Activated CD4-positive, alpha-beta memory T cell treated with anti-CD3 and anti-CD28 coated beads for 36 hours (primary cell): ENCODE results near the gene TAMALIN. TPM values are rescaled to one million over a fixed set of nuclear protein-coding genes. Genes with fewer than 3 reads are reported as not detected.

Experiments
- CTCF ChIA-PET: fragments of 350-600 bp; sonication (Branson Sonifier 250); formaldehyde crosslinking; loops from one replicate; lab custom pipeline; 2021; ENCODE audit warnings: antibody characterized with exemption, inconsistent platforms; lab: Charles Lee
- POLR2A ChIA-PET: fragments of 350-600 bp; sonication (Branson Sonifier 250); formaldehyde crosslinking; loops from one replicate; lab custom pipeline; 2021; ENCODE audit warnings: antibody characterized with exemption; lab: Charles Lee
- DNase-seq: peaks from one replicate; pipeline ENCODE4 v3.0.0-alpha.2; 2020
- H3K27ac Mint-ChIP-seq: one replicate; pipeline ENCODE4 v1.8.0; 2021; ENCODE audit warnings: mixed read lengths
- H3K27me3 Mint-ChIP-seq: one replicate; pipeline ENCODE4 v1.8.0; 2021; ENCODE audit warnings: mixed read lengths
- H3K36me3 Mint-ChIP-seq: one replicate; pipeline ENCODE4 v1.8.0; 2021; ENCODE audit warnings: mixed read lengths
- H3K4me1 Mint-ChIP-seq: one replicate; pipeline ENCODE4 v1.8.0; 2021; ENCODE audit warnings: low read depth, mixed read lengths
- H3K4me3 Mint-ChIP-seq: one replicate; pipeline ENCODE4 v1.8.0; 2021; ENCODE audit warnings: mild to moderate bottlenecking, mixed read lengths
- H3K9me3 Mint-ChIP-seq: one replicate; pipeline ENCODE4 v1.8.0; 2021; ENCODE audit warnings: mixed read lengths
- intact Hi-C: fragments of 100-400 bp; cut with micrococcal nuclease; formaldehyde crosslinking; loops from one replicate; pipeline ENCODE4 v1.15.1; 2023
- total RNA-seq, 2 experiments: library from RNA; stranded (reverse); gene quantifications; one replicate each; pipeline ENCODE4 v1.2.3, GENCODE V29; 2021

TAMALIN gene
- total RNA-seq, 2 experiments from 2014 or later = 15.1 to 18.7 TPM

- peak overlapping the region; percentile 70 for H3K4me3 Mint-ChIP-seq
- H3K4me1 Mint-ChIP-seq = peaks cover 58% of the 10 kb centered on the region
- peaks cover 1% of the 10 kb centered on the region for H3K36me3 Mint-ChIP-seq
- intact Hi-C loops = no loop called here
- no peak overlapping the region for H3K27ac Mint-ChIP-seq
- DNase-seq = no peak
- ChIA-PET CTCF (interaction anchor here (0.8 to 15.8 kb wide), 5 partner anchors 12 to 58 kb away, joined by 3 to 261 read pairs (median 7); partner anchors contain the start of genes ATG101 and NR4A1), POLR2A (interaction anchor here (1.2 to 3.9 kb wide), 2 partner anchors 9 to 13 kb away, joined by 3 to 26 read pairs; partner anchors contain the start of gene NR4A1)
- H3K9me3 Mint-ChIP-seq = no peaks in the 10 kb centered on the region
- H3K27me3 Mint-ChIP-seq = no peaks in the 10 kb centered on the region
These were observed 31.7 kb downstream of the TAMALIN start for GRCh38 chr12:52038447-52038846.

DNA sequence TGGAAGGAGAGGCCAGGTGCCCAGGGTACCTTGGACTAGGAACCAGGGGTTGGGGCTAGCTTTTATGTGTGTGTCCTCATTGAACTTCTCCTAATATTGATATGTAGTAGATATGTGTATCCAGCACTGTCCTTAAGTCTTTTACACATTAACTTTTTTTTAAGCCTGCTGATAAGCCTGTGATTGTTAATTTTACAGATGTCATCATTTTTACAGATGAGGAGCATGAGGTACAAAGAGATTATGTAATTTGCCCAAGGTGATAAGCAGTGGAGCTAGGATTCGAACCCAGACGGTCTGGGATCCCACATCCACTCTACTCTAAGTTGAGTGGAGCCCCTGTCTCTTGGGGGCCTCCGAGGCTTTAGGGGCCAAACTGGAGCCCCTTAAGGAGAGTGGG lies 34.3 kb downstream of the TAMALIN start:
- ChIA-PET CTCF (interaction anchor here (0.9 to 15.8 kb wide), 4 partner anchors 14 to 82 kb away, joined by 4 to 261 read pairs (median 5); partner anchors contain the start of gene ATG101), POLR2A (interaction anchor here (1.7 kb wide), 1 partner anchor 10 kb away, joined by 4 read pairs; the partner anchor contains the start of gene NR4A1)
- H3K4me1 Mint-ChIP-seq = peaks cover 40% of the 10 kb centered on the region
- H3K27me3 Mint-ChIP-seq = no peaks in the 10 kb centered on the region
- DNase-seq = no peak
- no peaks in the 10 kb centered on the region for H3K9me3 Mint-ChIP-seq
- peaks cover 1% of the 10 kb centered on the region for H3K36me3 Mint-ChIP-seq
- intact Hi-C loops = no loop called here
- H3K27ac Mint-ChIP-seq = no peak overlapping the region
- no peak overlapping the region for H3K4me3 Mint-ChIP-seq

- intact Hi-C loops = no loop called here
- peaks cover 34% of the 10 kb centered on the region for H3K4me1 Mint-ChIP-seq
- H3K36me3 Mint-ChIP-seq = peaks cover 1% of the 10 kb centered on the region
- peak; percentile 57 for DNase-seq
- no peak overlapping the region for H3K27ac Mint-ChIP-seq
- H3K27me3 Mint-ChIP-seq = no peaks in the 10 kb centered on the region
- ChIA-PET POLR2A (interaction anchor here (1.7 kb wide), 1 partner anchor 9 kb away, joined by 4 read pairs; the partner anchor contains the start of gene NR4A1), CTCF (interaction anchor here (0.9 to 15.8 kb wide), 4 partner anchors 15 to 81 kb away, joined by 4 to 261 read pairs (median 5); partner anchors contain the start of gene ATG101)
- H3K4me3 Mint-ChIP-seq = peak overlapping the region; percentile 25
- no peaks in the 10 kb centered on the region for H3K9me3 Mint-ChIP-seq
These were observed 35.0 kb downstream of the TAMALIN start for GRCh38 chr12:52041695-52042123.

DNA sequence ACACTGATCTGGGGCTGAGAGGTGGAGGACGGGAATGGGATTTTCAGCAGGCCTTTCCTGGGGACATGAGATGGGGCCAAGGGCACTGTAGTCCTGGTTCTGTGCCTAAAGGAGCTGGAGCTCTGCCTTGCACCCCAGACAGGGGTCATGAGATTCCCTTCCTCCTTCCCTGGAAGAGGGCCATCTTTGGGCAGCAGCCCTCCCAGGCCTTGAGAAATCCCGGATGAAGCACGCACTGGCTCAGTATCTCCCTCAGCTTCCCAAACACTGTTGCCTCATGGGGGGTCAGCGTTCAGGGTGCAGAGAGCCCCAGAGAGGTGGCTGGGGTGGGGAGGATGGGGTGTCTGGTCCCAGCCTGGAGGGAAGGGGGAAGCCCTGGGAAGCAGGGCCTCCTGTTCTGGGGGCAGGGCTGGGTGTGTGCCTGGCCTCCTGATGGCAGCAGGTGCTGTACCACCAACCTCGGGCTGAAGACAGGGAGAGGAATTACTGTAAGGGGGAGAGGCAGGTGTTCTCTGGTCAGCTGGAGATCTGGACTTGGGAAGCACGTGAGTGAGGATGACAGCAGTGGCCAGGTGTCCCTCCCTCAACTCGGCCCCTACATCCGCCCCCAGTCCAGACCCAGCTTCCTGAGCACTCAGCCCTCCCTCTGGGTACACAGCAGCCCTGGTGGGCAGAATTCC lies 36.1 kb downstream of the TAMALIN start:
- ChIA-PET CTCF (interaction anchor here (15.8 kb wide), 1 partner anchor 16 kb away, joined by 261 read pairs; no protein-coding TSS in a partner anchor), POLR2A (no interaction called here)
- no peaks in the 10 kb centered on the region for H3K27me3 Mint-ChIP-seq
- H3K9me3 Mint-ChIP-seq = no peaks in the 10 kb centered on the region
- intact Hi-C loops = no loop called here
- no peak overlapping the region for H3K27ac Mint-ChIP-seq
- peaks cover 1% of the 10 kb centered on the region for H3K36me3 Mint-ChIP-seq
- no peak for DNase-seq
- peaks cover 32% of the 10 kb centered on the region for H3K4me1 Mint-ChIP-seq
- H3K4me3 Mint-ChIP-seq = no peak overlapping the region

GRCh38 chr12:52043386-52044212 lies 36.9 kb downstream of the TAMALIN start:
- ChIA-PET CTCF (interaction anchor here (0.7 to 15.8 kb wide), 2 partner anchors 17 to 73 kb away, joined by 3 to 261 read pairs; no protein-coding TSS in a partner anchor), POLR2A (no interaction called here)
- no peak for DNase-seq
- peaks cover 28% of the 10 kb centered on the region for H3K4me1 Mint-ChIP-seq
- H3K4me3 Mint-ChIP-seq = no peak overlapping the region
- intact Hi-C loops = no loop called here
- H3K27me3 Mint-ChIP-seq = no peaks in the 10 kb centered on the region
- H3K27ac Mint-ChIP-seq = no peak overlapping the region
- peaks cover 1% of the 10 kb centered on the region for H3K36me3 Mint-ChIP-seq
- no peaks in the 10 kb centered on the region for H3K9me3 Mint-ChIP-seq

DNA sequence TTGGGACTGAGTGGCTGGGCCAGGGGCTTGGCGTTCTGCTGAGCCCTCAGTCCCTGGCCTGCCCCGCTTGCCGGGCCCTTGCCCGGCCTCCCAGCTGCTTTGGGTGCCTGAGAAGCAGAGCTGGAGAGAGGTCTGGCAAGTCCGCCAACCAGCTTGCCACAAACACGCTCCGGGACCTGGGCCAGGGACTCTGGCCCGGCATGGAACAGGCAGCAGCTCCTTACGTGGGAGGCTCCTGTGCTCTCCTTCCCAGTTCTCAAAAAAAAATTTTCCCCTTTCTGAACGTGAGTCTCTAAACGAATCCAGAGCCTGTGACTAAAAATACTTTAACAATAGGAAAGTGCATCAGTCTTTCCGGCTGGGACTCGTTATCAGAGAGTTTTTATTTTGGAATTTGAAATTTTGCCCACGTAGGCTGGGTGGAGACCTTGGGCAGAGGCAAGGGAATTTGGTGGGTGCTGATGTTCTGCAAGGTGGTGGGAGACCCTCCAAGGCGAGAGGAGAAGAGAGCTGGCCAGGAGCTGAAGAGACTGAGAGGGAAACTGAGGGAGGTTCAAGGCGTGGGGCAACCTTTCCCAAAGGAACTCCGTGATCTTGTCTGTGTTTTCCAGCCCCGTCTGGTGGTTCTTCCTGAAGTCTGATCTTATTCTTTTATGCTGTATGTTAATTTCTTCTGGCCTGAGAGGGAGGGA lies 37.7 kb downstream of the TAMALIN start:
- no peak overlapping the region for H3K4me3 Mint-ChIP-seq
- ChIA-PET POLR2A (no interaction called here), CTCF (interaction anchor here (15.8 kb wide), 1 partner anchor 18 kb away, joined by 261 read pairs; no protein-coding TSS in a partner anchor)
- H3K4me1 Mint-ChIP-seq = peaks cover 27% of the 10 kb centered on the region
- intact Hi-C loops = no loop called here
- no peaks in the 10 kb centered on the region for H3K9me3 Mint-ChIP-seq
- DNase-seq = no peak
- H3K36me3 Mint-ChIP-seq = peaks cover 1% of the 10 kb centered on the region
- H3K27me3 Mint-ChIP-seq = no peaks in the 10 kb centered on the region
- H3K27ac Mint-ChIP-seq = no peak overlapping the region

DNA sequence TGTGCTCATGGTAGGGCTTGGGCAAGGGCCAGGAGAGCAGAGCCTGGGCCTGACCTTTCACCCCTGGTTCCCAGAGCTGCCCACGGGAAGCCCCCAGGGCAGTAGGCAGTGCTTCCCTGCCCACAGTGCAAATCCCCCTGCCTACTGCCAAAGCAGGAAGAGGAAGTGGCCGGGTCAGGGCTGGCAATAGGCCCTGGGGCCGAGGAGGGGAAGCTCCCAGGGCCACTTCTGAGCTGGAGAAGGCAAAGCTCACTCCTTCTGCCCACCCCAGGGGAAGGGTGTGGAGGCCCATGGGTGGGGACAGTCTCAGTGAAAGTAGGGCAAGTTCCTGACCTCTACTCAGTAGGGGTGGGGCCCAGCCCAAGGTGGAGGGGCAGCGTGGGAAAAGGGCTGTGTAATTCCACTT lies 39.1 kb downstream of the TAMALIN start:
- Mint-ChIP-seq H3K36me3 (peaks cover 1% of the 10 kb centered on the region), H3K27ac (no peak overlapping the region), H3K4me3 (no peak overlapping the region), H3K4me1 (peaks cover 29% of the 10 kb centered on the region), H3K27me3 (no peaks in the 10 kb centered on the region), H3K9me3 (no peaks in the 10 kb centered on the region)
- ChIA-PET POLR2A (no interaction called here), CTCF (interaction anchor here (15.8 kb wide), 1 partner anchor 19 kb away, joined by 261 read pairs; no protein-coding TSS in a partner anchor)
- intact Hi-C loops = no loop called here
- no peak for DNase-seq

- POLR2A ChIA-PET = interaction anchor here (0.9 kb wide), 1 partner anchor 8 kb away, joined by 3 read pairs; no protein-coding TSS in a partner anchor
- intact Hi-C loops = no loop called here
- H3K9me3 Mint-ChIP-seq = no peaks in the 10 kb centered on the region
These were observed 40.1 kb downstream of the TAMALIN start for GRCh38 chr12:52046859-52047258.

GRCh38 chr12:52049286-52049685 lies 42.5 kb downstream of the TAMALIN start:
- no peak for DNase-seq
- CTCF ChIA-PET = interaction anchor here (15.8 kb wide), 1 partner anchor 23 kb away, joined by 261 read pairs; no protein-coding TSS in a partner anchor
- Mint-ChIP-seq H3K27me3 (no peaks in the 10 kb centered on the region), H3K4me1 (peaks cover 30% of the 10 kb centered on the region), H3K36me3 (peaks cover 5% of the 10 kb centered on the region), H3K4me3 (peak overlapping the region; percentile 38), H3K9me3 (no peaks in the 10 kb centered on the region), H3K27ac (peak overlapping the region; percentile 87)
- intact Hi-C loops = no loop called here
- POLR2A ChIA-PET = no interaction called here

More at GRCh38 chr12:52046859-52047258, 40.1 kb downstream of the TAMALIN start:
- CTCF ChIA-PET = interaction anchor here (1.1 to 15.8 kb wide), 4 partner anchors 20 to 70 kb away, joined by 3 to 261 read pairs (median 4); partner anchors contain the start of gene ATG101
- peaks cover 26% of the 10 kb centered on the region for H3K4me1 Mint-ChIP-seq
- H3K4me3 Mint-ChIP-seq = no peak overlapping the region
- no peak overlapping the region for H3K27ac Mint-ChIP-seq
- H3K27me3 Mint-ChIP-seq = no peaks in the 10 kb centered on the region
- H3K36me3 Mint-ChIP-seq = peaks cover 3% of the 10 kb centered on the region
- DNase-seq = no peak

DNA sequence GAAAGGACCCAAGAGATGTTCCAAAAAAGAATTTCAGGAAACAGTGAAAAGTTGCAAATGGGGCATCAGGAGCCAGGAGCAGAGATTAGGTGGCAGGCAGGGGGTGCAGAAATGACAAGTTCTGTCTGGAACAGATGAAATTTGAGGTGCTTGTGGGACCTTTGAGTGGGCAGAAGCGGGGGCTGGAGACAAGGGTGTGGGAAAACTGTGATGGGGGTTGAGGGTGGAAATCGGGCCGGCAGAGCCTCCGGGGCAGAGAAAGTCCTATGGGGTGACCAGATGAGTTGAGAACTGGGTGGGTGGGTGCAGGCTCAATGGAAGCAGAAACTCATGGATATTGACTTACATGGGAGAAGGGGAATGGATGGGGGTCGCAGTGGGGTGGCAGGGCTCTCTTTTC lies 42.9 kb downstream of the TAMALIN start:
- POLR2A ChIA-PET = interaction anchor here (2.1 kb wide), 1 partner anchor 20 kb away, joined by 19 read pairs; the partner anchor contains the start of gene ATG101

More for the DNA sequence above, 42.9 kb downstream of the TAMALIN start:
- H3K36me3 Mint-ChIP-seq = peaks cover 9% of the 10 kb centered on the region
- CTCF ChIA-PET = no interaction called here
- intact Hi-C loops = no loop called here
- H3K27me3 Mint-ChIP-seq = no peaks in the 10 kb centered on the region
- H3K4me3 Mint-ChIP-seq = peak overlapping the region; percentile 88
- H3K9me3 Mint-ChIP-seq = no peaks in the 10 kb centered on the region
- no peak for DNase-seq
- peak overlapping the region; percentile 87 for H3K27ac Mint-ChIP-seq
- H3K4me1 Mint-ChIP-seq = peaks cover 30% of the 10 kb centered on the region
